HG03064 (cell line): ENCODE measurements around the gene TMEM74B.
"Not testable (repeated sequence)": the region's sequence is repeated elsewhere in the genome, so short reads cannot be mapped to it uniquely, and the experiment has no call there.

ENCODE experiments used
- ATAC-seq: cut with Tn5 transposase; IDR thresholded peaks from one replicate; pipeline ENCODE4 v1.9.1; 2021; ENCODE audit warnings: low read depth; ENCODE audit not compliant: unreplicated experiment

Gene TMEM74B

DNA sequence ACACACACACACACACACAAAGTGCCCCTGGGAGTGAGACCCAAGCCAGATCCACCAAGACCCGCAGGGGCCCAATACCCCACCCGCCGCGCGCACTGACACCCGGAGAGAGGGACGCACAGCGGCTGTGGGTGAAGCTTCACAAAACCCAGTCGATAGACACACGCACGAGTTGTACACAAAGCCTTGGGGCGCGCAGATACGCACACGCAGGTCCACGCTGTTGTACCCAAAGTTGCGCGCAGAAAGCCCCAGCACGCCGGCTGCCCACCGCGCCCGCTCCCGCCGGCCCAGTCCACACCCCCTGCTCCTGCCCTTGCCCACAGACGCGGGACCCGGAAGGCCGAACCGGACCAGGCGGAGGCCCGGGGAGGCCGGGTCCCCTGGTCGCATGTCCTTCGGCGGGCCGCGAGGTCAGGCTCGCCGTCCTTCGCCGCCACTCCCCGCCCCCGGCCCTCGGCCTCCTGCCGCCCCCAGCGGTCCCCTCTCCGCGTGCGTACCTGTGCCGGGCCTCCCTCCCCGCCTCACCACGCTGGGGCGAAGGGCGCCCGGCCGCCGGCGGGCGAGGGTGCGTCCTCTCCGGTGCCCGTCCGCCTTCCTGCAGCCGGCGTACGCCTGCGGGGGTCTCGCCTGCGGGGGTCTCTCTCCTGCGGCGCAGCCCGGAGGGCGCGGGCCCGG lies at the start of gene TMEM74B:
Gene TMEM74B (minus strand): TSS at position 344 of the 678 bp plus-strand sequence. CDS start 1,180 bp downstream, outside the sequence.
- no peak for ATAC-seq

- no peak for ATAC-seq
Measured at GRCh38 chr20:1232286-1233111, 47.7 kb upstream of the TMEM74B start.

DNA sequence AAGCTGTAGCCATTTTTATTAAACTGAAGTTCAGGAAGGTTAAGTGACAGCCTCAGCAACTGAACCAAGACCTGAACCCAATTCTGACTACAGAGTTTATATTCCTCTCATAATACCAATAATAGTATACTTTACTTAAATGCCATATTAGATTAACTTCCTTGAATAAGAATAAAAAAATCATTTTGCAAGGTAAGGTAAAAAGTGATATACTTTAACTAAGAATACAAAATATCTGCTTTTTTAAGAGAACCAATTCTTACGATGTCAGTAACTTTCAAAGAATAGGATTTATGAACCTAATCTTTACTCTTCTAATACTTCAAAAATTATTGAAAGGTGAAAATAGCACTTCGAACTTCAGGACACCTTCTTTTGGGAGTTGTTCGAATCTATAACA lies 44.8 kb upstream of the TMEM74B start:
- no peak for ATAC-seq

DNA sequence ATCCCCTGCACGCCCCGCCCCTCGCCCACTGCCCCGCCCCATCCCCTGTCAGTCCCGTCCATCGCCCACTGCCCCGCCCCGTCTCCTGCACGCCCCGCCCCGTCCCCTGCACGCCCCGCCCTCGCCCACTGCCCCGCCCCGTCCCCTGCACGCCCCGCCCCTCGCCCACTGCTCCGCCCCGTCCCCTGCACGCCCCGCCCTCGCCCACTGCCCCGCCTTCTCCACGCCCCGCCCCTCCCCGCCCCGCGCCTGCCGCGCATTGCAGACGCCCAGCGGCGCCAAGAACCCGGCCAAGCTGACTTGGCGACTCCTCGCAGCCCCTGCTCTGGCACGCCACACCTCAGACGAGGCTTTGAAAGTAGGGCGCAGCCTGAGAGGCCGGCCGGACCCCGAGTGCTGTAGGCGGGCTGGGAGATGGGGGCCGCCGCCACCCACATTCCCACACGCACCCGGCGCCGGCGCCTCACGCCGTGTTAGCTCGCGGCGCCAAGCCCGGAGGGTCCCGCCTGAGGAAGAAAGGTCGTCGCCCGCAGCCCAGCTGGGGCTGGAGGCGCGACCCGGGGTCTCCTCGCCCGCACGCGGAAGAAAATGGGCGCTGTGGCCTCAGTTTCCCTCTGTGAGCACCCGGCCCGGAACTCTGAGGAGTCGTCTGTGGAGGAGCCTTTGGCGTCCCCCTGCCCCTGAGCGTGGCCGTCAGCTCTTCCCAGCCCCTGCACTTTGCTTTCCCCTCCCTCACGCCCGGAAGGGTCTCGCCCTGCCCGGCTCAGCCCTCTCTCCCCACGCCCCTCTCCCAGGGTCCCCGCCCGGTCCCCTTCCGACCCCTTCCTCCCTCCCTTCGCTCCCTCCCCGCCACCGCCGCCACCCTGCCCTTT lies 41.2 kb upstream of the TMEM74B start, which contains the start of gene RAD21L1:
Gene RAD21L1 (plus strand): TSS at position 262 of the 872 bp plus-strand sequence. CDS start 2,410 bp downstream, outside the sequence.
- no peak for ATAC-seq

- no peak for ATAC-seq
Measured at GRCh38 chr20:1225263-1225782, 40.5 kb upstream of the TMEM74B start.

DNA sequence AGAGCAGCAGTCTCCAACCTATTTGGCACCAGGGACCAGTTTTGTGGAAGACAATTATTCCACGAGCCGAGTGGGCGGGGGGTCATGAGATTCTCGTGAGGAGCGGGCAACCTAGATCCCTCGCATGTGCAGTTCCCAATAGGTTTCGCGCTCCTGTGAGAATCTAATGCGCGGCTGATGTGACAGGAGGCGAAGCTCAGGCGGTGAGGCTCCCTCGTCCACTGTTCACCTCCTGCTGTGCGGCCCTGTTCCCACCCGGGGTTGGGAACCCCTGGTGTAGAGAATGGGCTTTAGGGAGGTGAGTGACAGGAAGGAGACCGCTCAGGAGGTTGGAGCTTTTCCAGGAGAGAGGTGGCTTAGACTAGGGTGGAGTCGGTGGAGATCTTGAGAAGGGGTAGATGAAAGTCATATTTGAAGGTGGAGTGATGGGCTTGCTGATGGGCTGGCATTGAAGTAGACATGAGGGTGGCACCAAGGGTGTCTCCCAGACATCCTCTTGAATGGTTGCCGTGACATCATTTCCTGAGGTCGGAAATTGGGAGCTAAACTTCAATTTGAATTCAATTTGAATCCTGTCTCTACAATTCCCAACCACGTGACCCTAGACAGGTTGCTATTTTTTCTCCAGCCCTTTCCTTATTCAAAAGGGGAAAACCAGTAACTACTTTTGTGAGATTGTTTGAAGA lies 39.6 kb upstream of the TMEM74B start:
- no peak for ATAC-seq

DNA sequence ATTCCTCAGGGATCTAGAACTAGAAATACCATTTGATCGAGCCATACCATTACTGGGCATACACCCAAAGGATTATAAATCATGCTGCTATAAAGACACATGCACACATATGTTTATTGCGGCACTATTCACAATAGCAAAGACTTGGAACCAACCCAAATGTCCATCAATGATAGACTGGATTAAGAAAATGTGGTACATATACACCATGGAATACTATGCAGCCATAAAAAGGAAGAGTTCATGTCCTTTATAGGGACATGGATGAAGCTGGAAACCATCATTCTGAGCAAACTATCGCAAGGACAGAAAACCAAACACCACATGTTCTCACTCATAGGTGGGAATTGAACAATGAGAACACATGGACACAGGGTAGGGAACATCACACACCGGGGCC lies 38.0 kb upstream of the TMEM74B start:
- ATAC-seq: not testable (repeated sequence)

- ATAC-seq: not testable (repeated sequence)
Measured at GRCh38 chr20:1216527-1217427, 32.0 kb upstream of the TMEM74B start.

DNA sequence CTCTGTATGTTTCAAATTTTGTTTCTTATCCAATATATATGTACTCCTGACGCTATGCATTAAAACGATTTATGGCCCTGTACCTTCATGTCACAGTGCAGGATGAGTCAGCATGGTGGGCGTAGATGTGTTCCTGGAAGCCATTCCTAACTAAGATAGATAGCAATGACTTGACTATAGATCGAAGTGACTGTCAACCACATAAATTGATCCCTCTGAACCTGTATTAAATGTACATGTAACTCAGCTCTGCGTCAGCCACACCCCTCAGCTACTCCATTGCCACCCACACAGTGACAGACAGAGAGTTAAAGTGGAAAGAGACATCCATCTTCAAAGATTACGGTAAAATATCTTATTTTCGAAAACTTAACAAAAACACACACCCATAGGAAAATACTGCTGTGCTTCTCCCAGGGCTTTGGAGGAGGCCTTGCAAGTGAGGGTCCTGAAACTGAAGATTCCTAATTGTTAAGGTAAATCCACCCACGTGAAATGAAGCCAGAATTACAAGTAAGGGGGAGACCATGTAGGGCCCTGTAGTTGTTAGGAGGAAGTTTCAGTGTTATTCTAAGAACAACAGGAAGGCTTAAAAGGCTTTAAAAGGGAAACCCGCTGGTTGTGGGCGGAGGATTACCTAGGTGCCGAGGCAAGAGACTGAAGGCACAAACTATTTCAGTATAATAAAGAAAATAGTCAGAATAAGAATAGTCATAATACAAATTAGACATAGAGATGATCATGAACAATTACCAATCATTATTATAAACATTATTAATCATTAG lies 30.8 kb upstream of the TMEM74B start:
- no peak for ATAC-seq

DNA sequence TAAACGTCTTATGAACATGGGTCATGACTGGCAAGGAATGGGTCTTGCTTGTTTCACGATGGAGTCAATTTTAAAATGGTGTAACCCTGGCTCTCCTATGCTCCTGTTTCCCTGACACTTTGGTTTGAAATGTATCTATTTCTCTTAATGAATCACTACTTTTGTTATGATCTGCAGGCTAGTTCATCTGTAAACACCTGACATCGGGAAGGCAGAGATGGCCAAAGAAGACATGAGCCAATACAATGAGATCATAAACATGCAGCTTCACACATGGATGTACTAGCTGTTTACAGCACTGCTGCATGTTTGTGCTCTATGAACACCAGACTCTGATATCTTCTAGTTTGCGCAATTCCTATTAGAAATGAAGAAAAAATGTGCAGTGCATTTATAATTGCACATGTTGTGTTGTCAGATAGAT lies 30.1 kb upstream of the TMEM74B start:
- ATAC-seq: no peak

DNA sequence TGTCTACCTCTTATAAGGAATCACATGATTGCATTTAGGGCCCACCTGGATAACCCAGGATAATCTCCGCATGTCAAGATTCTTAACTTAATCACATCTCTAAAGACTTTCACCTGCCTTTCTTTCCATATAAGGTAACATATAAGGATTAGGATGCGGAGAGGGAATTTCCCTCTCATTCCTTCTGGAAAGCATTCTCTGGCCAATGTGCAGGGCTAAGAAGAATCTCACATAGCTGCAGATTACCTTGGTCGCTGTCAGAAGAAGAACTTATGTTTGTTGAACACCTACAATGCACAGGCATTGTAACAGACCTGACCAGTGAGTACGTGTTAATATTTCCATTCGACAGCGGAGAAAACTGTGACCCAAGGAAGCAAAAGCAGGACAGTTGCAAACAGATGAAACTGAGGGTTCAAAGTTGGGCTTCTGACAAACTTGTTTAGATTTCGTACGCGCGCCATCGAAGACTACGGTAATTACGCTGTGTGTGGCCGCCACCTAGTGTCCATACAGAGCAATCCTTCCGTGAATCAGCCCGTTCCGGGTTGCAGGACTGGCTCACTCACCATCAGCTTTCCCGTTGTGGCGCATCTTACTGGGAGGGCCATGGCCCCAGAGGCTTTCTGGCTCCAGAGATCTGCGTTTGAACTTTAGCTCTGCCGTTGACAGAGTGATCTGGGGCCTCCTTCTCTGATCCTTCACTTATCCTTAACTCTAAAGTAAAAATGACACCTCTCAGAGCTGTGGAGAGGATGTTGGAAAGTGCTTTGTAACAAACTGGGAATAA lies 28.0 kb upstream of the TMEM74B start:
- no peak for ATAC-seq

DNA sequence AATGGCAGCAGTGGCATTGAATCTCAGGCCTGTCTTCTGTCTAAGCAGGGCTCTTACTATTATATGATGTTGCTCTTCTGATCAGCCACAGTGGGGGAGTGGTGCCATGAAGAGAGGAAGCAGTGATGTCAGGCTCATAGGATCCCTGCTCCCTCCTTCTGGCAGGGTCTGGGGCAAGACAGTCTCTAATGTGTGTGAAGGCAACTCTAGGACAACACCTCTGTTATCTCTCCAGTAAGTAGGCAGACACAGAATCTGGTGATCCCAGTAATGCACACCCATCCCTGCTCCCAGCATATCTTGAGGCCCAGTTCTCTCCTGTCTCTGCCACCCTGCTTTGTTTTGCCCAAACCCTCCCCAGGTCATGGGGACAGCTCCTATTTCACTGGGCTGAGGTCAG lies 27.2 kb upstream of the TMEM74B start:
- no peak for ATAC-seq

DNA sequence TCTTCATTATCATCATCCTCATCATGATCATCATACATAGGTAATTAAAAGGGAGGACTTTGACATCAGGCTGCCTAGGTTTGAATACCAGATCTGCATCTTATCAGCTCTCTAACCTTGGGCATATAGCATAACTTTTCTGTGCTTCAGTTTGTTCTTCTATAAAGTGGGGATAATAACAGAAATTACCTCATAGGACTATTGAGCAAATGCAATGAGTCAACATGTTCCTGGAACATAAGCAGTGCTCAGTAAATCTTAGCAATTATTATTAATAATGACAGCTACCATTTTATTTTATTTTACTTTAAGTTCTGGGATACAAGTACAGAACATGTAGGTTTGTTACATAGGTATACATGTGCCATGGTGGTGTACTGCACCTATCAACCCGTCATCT lies 25.7 kb upstream of the TMEM74B start:
- ATAC-seq: no peak

GRCh38 chr20:1209447-1210387 lies 24.9 kb upstream of the TMEM74B start:
- ATAC-seq: no peak

GRCh38 chr20:1207293-1207878 lies 22.6 kb upstream of the TMEM74B start:
- no peak for ATAC-seq
